ENCODE measurements around the gene IRAK1. TPM values are rescaled to one million over a fixed set of nuclear protein-coding genes. Genes with fewer than 3 reads are reported as not detected.

IRAK1 gene
- total and polyA plus RNA-seq, 2 donors, result 9.5 to 67.2 TPM

- no peak for DNase-seq (ENCODE audit: extremely low spot score)
- Histone ChIP-seq H3K36me3 (ENCODE audit: insufficient read depth) (no peaks in the 10 kb centered on the region), H3K27ac (ENCODE audit: low read depth) (no peak overlapping the region), H3K4me3 (ENCODE audit: low read depth, low read length) (no peak overlapping the region), H3K4me1 (ENCODE audit: insufficient read depth) (no peaks in the 10 kb centered on the region)
- WGBS, result 58% methylated on average over 11 of the region's 11 CpGs
These were observed 1.5 kb upstream of the IRAK1 start for GRCh38 chrX:154021131-154021611.

GRCh38 chrX:154020536-154021115, 924 bp upstream of the IRAK1 start:
- 60% methylated on average over 9 of the region's 9 CpGs for WGBS
- H3K36me3 ChIP-seq (ENCODE audit: insufficient read depth), result no peaks in the 10 kb centered on the region
- H3K4me3 ChIP-seq (ENCODE audit: low read depth, low read length), result no peak overlapping the region
- H3K27ac ChIP-seq (ENCODE audit: low read depth), result peak overlapping the region; percentile 91
- DNase-seq (ENCODE audit: extremely low spot score), result no peak
- H3K4me1 ChIP-seq (ENCODE audit: insufficient read depth), result no peaks in the 10 kb centered on the region

- H3K4me1 ChIP-seq (ENCODE audit: insufficient read depth), result no peaks in the 10 kb centered on the region
- H3K27ac ChIP-seq (ENCODE audit: low read depth), result peak overlapping the region; percentile 74
- 1% methylated on average over 45 of the region's 45 CpGs for WGBS
- DNase-seq (ENCODE audit: extremely low spot score), result no peak
- H3K36me3 ChIP-seq (ENCODE audit: insufficient read depth), result no peaks in the 10 kb centered on the region
- peak overlapping the region; percentile 70 for H3K4me3 ChIP-seq (ENCODE audit: low read depth, low read length)
These were observed 561 bp downstream of the IRAK1 start for GRCh38 chrX:154019061-154019621.

- Histone ChIP-seq H3K36me3 (ENCODE audit: insufficient read depth) (no peaks in the 10 kb centered on the region), H3K4me1 (ENCODE audit: insufficient read depth) (no peaks in the 10 kb centered on the region), H3K27ac (ENCODE audit: low read depth) (no peak overlapping the region), H3K4me3 (ENCODE audit: low read depth, low read length) (peak overlapping the region; percentile 70)
- WGBS, result 60% methylated on average over 15 of the region's 15 CpGs
- DNase-seq (ENCODE audit: extremely low spot score), result no peak
These were observed 1.1 kb downstream of the IRAK1 start for GRCh38 chrX:154018518-154019060.

- 86% methylated on average over 26 of the region's 26 CpGs for WGBS
- no peak for DNase-seq (ENCODE audit: extremely low spot score)
- no peak overlapping the region for H3K27ac ChIP-seq (ENCODE audit: low read depth)
- H3K4me1 ChIP-seq (ENCODE audit: insufficient read depth), result no peaks in the 10 kb centered on the region
- no peak overlapping the region for H3K4me3 ChIP-seq (ENCODE audit: low read depth, low read length)
- H3K36me3 ChIP-seq (ENCODE audit: insufficient read depth), result peaks cover 3% of the 10 kb centered on the region
These were observed 1.8 kb downstream of the IRAK1 start for GRCh38 chrX:154017766-154018517.

GRCh38 chrX:154016366-154017076, 3.2 kb downstream of the IRAK1 start:
- no peaks in the 10 kb centered on the region for H3K4me1 ChIP-seq (ENCODE audit: insufficient read depth)
- 89% methylated on average over 24 of the region's 24 CpGs for WGBS
- no peak overlapping the region for H3K27ac ChIP-seq (ENCODE audit: low read depth)
- H3K36me3 ChIP-seq (ENCODE audit: insufficient read depth), result peaks cover 4% of the 10 kb centered on the region
- no peak for DNase-seq (ENCODE audit: extremely low spot score)
- H3K4me3 ChIP-seq (ENCODE audit: low read depth, low read length), result no peak overlapping the region

- H3K27ac ChIP-seq (ENCODE audit: low read depth), result no peak overlapping the region
- H3K4me3 ChIP-seq (ENCODE audit: low read depth, low read length), result no peak overlapping the region
- H3K4me1 ChIP-seq (ENCODE audit: insufficient read depth), result no peaks in the 10 kb centered on the region
- WGBS, result 83% methylated on average over 16 of the region's 16 CpGs
- DNase-seq (ENCODE audit: extremely low spot score), result no peak
- peaks cover 4% of the 10 kb centered on the region for H3K36me3 ChIP-seq (ENCODE audit: insufficient read depth)
These were observed 4.0 kb downstream of the IRAK1 start for GRCh38 chrX:154015581-154016264.

- Histone ChIP-seq H3K4me1 (ENCODE audit: insufficient read depth) (no peaks in the 10 kb centered on the region), H3K4me3 (ENCODE audit: low read depth, low read length) (no peak overlapping the region), H3K36me3 (ENCODE audit: insufficient read depth) (peaks cover 4% of the 10 kb centered on the region), H3K27ac (ENCODE audit: low read depth) (no peak overlapping the region)
- DNase-seq (ENCODE audit: extremely low spot score), result no peak
- 86% methylated on average over 24 of the region's 24 CpGs for WGBS
These were observed 5.0 kb downstream of the IRAK1 start for GRCh38 chrX:154014429-154015380.

- Histone ChIP-seq H3K4me3 (ENCODE audit: low read depth, low read length) (no peak overlapping the region), H3K27ac (ENCODE audit: low read depth) (no peak overlapping the region), H3K4me1 (ENCODE audit: insufficient read depth) (no peaks in the 10 kb centered on the region), H3K36me3 (ENCODE audit: insufficient read depth) (peaks cover 4% of the 10 kb centered on the region)
- WGBS, result 37% methylated on average over 20 of the region's 20 CpGs
- no peak for DNase-seq (ENCODE audit: extremely low spot score)
These were observed 5.9 kb downstream of the IRAK1 start for GRCh38 chrX:154013614-154014360.

GRCh38 chrX:154013001-154013421, 6.7 kb downstream of the IRAK1 start:
- H3K4me3 ChIP-seq (ENCODE audit: low read depth, low read length), result no peak overlapping the region

GRCh38 chrX:154012336-154012991, 7.2 kb downstream of the IRAK1 start:
- H3K36me3 ChIP-seq (ENCODE audit: insufficient read depth), result peaks cover 4% of the 10 kb centered on the region
- no peaks in the 10 kb centered on the region for H3K4me1 ChIP-seq (ENCODE audit: insufficient read depth)
- no peak overlapping the region for H3K4me3 ChIP-seq (ENCODE audit: low read depth, low read length)
- DNase-seq (ENCODE audit: extremely low spot score), result no peak
- 70% methylated on average over 17 of the region's 17 CpGs for WGBS
- H3K27ac ChIP-seq (ENCODE audit: low read depth), result no peak overlapping the region

More at GRCh38 chrX:154013001-154013421, 6.7 kb downstream of the IRAK1 start:
- peaks cover 4% of the 10 kb centered on the region for H3K36me3 ChIP-seq (ENCODE audit: insufficient read depth)
- no peak for DNase-seq (ENCODE audit: extremely low spot score)
- no peaks in the 10 kb centered on the region for H3K4me1 ChIP-seq (ENCODE audit: insufficient read depth)
- no peak overlapping the region for H3K27ac ChIP-seq (ENCODE audit: low read depth)
- WGBS, result 82% methylated on average over 17 of the region's 17 CpGs

Data from urinary bladder (tissue), 4 donors.